Rectal smooth muscle tissue (tissue), 1 donor: ENCODE results near the gene OR52J3.
"Not testable (repeated sequence)": the region's sequence is repeated elsewhere in the genome, so short reads cannot be mapped to it uniquely, and the experiment has no call there.

Experiments used
- H3K27ac ChIP-seq: one replicate; pipeline ENCODE4 v1.7.0; 2013; ENCODE audit warnings: low read depth, low read length, inconsistent platforms
- H3K27me3 ChIP-seq: one replicate; pipeline ENCODE4 v1.7.0; 2013; ENCODE audit warnings: low read length; ENCODE audit not compliant: control insufficient read depth, insufficient read depth
- H3K36me3 ChIP-seq: one replicate; pipeline ENCODE4 v1.7.0; 2013; ENCODE audit warnings: low read length; ENCODE audit not compliant: control insufficient read depth, insufficient read depth
- H3K4me1 ChIP-seq: one replicate; pipeline ENCODE4 v1.7.0; 2013; ENCODE audit warnings: low read length; ENCODE audit not compliant: control insufficient read depth, insufficient read depth
- H3K4me3 ChIP-seq: one replicate; pipeline ENCODE4 v1.7.0; 2013; ENCODE audit warnings: low read length
- H3K9ac ChIP-seq: one replicate; pipeline ENCODE4 v1.7.0; 2013; ENCODE audit warnings: low read length

The OR52J3 gene

GRCh38 chr11:5058679-5059078 is 12.4 kb downstream of the OR52J3 start:
- not testable (repeated sequence) for H3K27me3 ChIP-seq, H3K9ac ChIP-seq, H3K27ac ChIP-seq, H3K4me3 ChIP-seq, H3K4me1 ChIP-seq, H3K36me3 ChIP-seq

DNA sequence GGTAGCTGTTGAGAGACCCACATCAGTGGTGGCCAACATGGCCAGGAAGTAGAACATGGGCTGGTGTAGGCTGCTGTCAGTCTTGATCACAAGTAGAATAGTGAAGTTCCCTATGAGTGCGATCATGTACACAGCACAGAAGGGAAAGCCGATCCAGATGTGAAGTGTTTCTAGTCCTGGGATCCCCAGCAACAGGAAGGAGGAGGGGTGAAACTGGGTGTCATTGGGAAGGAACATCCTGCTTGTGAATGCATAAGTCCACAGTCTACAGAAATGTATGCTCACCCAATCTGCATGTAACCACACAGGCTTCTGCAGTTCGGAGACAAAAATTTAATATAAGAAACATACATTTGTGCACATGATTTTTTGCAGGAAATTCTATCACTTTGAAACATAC is 13.1 kb downstream of the OR52J3 start, which contains the start of gene OR52E2:
Gene OR52E2 (minus strand): TSS at position 237 of the 400 bp plus-strand sequence. CDS start 0 bp downstream, at position 237.
- Histone ChIP-seq H3K36me3 (no peaks in the 10 kb centered on the region), H3K4me3 (no peak within 1 kb of the TSS), H3K4me1 (no peaks in the 10 kb centered on the region), H3K9ac (no peak within 1 kb of the TSS), H3K27me3 (no peaks in the 10 kb centered on the region), H3K27ac (no peak within 1 kb of the TSS)

- H3K9ac ChIP-seq, result no peak overlapping the region
- H3K27ac ChIP-seq, result no peak overlapping the region
- H3K4me3 ChIP-seq, result no peak overlapping the region
- no peaks in the 10 kb centered on the region for H3K27me3 ChIP-seq
- H3K4me1 ChIP-seq, result no peaks in the 10 kb centered on the region
- no peaks in the 10 kb centered on the region for H3K36me3 ChIP-seq
Observed at GRCh38 chr11:5065027-5065426, 18.7 kb downstream of the OR52J3 start.

GRCh38 chr11:5069272-5069671 is 22.9 kb downstream of the OR52J3 start, which contains the start of gene OR52E1:
Gene OR52E1, plus strand, starts transcription at chr11:5069572.
- Histone ChIP-seq H3K4me1 (no peaks in the 10 kb centered on the region), H3K36me3 (no peaks in the 10 kb centered on the region), H3K27me3 (no peaks in the 10 kb centered on the region), H3K4me3 (no peak within 1 kb of the TSS), H3K27ac (no peak within 1 kb of the TSS), H3K9ac (no peak within 1 kb of the TSS)

GRCh38 chr11:5071799-5072198 is 25.5 kb downstream of the OR52J3 start:
- H3K36me3 ChIP-seq, result no peaks in the 10 kb centered on the region
- H3K27ac ChIP-seq, result no peak overlapping the region

GRCh38 chr11:5081405-5081804 is 35.1 kb downstream of the OR52J3 start:
- no peaks in the 10 kb centered on the region for H3K27me3 ChIP-seq
- no peak overlapping the region for H3K4me3 ChIP-seq
- no peak overlapping the region for H3K27ac ChIP-seq
- H3K4me1 ChIP-seq, result no peaks in the 10 kb centered on the region
- no peak overlapping the region for H3K9ac ChIP-seq
- no peaks in the 10 kb centered on the region for H3K36me3 ChIP-seq

More at GRCh38 chr11:5071799-5072198, 25.5 kb downstream of the OR52J3 start:
- Histone ChIP-seq H3K27me3 (no peaks in the 10 kb centered on the region), H3K9ac (no peak overlapping the region), H3K4me3 (no peak overlapping the region), H3K4me1 (no peaks in the 10 kb centered on the region)

DNA sequence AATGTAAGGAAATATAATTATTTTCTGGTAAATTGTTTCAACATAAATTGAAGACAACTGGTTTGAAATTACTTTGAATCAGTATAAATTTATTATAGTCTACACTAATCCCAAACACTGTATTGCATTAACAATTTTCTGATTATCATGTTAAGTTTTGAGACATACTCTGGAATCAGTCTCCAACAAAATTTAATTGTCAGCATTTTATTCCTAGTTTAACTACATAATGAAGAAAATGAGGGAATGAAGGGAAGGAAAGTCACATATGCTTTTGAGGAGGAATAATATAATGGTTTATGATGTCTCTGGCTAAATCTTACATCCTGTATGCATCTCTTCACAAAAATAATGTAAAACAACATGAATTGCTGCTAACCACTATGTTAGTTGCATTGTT is 37.3 kb downstream of the OR52J3 start:
- Histone ChIP-seq H3K27ac (no peak overlapping the region), H3K4me1 (no peaks in the 10 kb centered on the region), H3K36me3 (no peaks in the 10 kb centered on the region), H3K27me3 (no peaks in the 10 kb centered on the region), H3K4me3 (no peak overlapping the region), H3K9ac (no peak overlapping the region)

DNA sequence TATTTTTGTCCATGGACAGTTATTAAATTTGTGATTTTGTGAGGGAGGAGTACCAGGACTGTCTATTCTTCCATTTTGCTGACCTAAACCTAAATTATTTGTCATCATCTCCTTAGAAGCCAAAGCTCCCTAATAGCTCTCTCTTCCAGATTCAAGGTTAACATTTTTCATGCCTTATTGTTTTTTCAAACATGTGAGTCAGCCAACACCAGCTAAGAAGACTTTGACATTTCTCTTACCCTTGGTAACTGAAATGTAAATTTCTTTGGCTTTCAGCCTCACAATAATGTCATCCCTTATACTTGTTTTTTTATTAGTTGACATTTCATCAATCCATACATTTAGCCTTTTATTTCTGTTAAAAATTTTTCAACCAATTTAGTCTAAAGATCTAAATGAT is 42.2 kb downstream of the OR52J3 start:
- H3K4me1 ChIP-seq, result no peaks in the 10 kb centered on the region
- no peaks in the 10 kb centered on the region for H3K36me3 ChIP-seq
- no peak overlapping the region for H3K27ac ChIP-seq

DNA sequence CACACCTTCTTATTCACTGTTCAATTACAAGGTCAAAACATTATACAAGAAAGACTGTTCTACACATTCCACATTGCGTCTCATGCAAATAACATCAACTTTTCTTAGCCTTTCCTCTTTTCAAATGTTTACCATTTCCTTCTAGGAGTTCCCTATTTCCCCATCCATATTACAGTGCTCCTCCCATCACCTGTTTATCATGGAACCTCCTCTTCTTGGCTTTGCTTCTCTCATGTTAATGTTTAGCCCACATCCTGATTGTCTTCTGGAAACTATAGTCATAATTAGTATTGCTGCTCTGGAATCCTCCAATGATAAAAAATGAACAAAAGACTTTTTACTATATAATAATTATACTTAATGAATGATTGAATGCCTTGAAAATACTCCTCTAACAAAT is 44.3 kb downstream of the OR52J3 start:
- Histone ChIP-seq H3K27ac (no peak overlapping the region), H3K9ac (no peak overlapping the region), H3K27me3 (no peaks in the 10 kb centered on the region), H3K4me3 (no peak overlapping the region), H3K36me3 (no peaks in the 10 kb centered on the region), H3K4me1 (no peaks in the 10 kb centered on the region)

More for the DNA sequence above, 42.2 kb downstream of the OR52J3 start:
- H3K9ac ChIP-seq, result no peak overlapping the region
- no peaks in the 10 kb centered on the region for H3K27me3 ChIP-seq
- no peak overlapping the region for H3K4me3 ChIP-seq

DNA sequence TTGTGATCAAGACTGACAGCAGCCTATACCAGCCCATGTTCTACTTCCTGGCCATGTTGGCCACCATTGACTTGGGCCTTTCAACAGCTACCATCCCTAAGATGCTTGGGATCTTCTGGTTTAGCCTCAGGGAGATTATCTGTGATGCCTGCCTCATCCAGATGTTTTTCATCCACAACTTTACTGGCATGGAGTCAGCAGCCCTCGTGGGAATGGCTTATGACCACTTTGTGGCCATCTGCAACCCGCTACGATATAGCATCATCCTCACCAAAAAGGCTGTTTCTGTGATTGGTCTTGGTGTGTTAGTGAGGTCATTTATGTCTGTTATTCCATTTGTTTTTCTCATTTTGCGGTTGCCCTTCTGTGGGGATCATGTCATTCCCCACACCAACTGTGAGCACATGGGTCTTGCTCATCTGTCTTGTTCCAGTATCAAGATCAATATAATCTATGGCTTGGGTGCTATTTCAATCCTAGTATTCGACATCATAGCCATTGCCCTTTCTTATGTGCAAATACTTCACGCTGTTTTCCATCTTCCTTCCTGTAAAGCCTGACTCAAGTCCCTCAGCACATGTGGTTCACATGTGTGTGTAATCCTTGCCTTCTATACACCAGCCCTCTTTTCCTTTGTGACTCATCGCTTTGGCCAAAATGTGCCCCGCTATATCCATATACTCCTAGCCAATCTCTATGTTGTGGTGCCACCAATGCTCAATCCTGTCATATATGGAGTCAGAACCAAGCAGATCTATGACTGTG is 46.7 kb downstream of the OR52J3 start:
- Histone ChIP-seq H3K27me3 (no peaks in the 10 kb centered on the region), H3K9ac (no peak overlapping the region), H3K4me1 (no peaks in the 10 kb centered on the region), H3K4me3 (no peak overlapping the region), H3K27ac (no peak overlapping the region), H3K36me3 (no peaks in the 10 kb centered on the region)

DNA sequence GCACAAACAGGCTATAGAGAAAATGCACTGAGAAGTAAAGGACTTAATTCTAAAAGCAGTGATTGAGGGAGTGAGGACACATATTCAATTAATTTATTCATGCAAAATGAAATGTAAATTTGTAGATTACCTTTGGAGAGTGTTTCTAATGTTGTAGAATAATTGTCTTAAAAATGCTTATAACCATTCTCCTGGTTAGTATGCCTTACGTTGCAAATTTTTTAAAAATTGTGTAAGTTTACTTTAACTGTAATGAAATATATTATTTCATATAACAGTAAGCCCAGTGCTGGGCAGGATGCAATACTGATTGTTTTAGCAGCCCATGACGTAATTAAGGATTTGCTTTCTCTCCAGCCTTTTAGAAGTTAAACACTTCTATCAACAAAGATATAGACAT is 49.7 kb downstream of the OR52J3 start:
- Histone ChIP-seq H3K9ac (no peak overlapping the region), H3K4me3 (no peak overlapping the region), H3K36me3 (no peaks in the 10 kb centered on the region), H3K27me3 (no peaks in the 10 kb centered on the region), H3K4me1 (no peaks in the 10 kb centered on the region), H3K27ac (no peak overlapping the region)
